Trophoblast cell (in vitro differentiated cells and primary cell): ENCODE results near the gene PHF11. TPM values are rescaled to one million over a fixed set of nuclear protein-coding genes. Genes with fewer than 3 reads are reported as not detected.

Experiments used
- DNase-seq, 2 donors: peaks; one replicate each; pipeline ENCODE4 v3.0.0-alpha.2; 2016
- H2AFZ ChIP-seq: 2 replicates; pipeline ENCODE4 v1.6.1; 2013; ENCODE audit warnings: low read length, moderate library complexity, mild to moderate bottlenecking; ENCODE audit not compliant: insufficient read depth, poor library complexity
- H2AK5ac ChIP-seq: 2 replicates; pipeline ENCODE4 v1.6.1; 2013; ENCODE audit warnings: mild to moderate bottlenecking, low read length
- H2BK120ac ChIP-seq: 2 replicates; pipeline ENCODE4 v1.6.1; 2013; ENCODE audit warnings: low read length, mild to moderate bottlenecking, moderate library complexity; ENCODE audit not compliant: insufficient read depth, poor library complexity
- H2BK12ac ChIP-seq: 2 replicates; pipeline ENCODE4 v1.6.1; 2013; ENCODE audit warnings: mild to moderate bottlenecking, low read length, moderate library complexity
- H2BK5ac ChIP-seq: 2 replicates; pipeline ENCODE4 v1.6.1; 2013; ENCODE audit warnings: low read length, low read depth, moderate library complexity, mild to moderate bottlenecking; ENCODE audit not compliant: poor library complexity
- H3K14ac ChIP-seq: 2 replicates; pipeline ENCODE4 v1.6.1; 2013; ENCODE audit warnings: mild to moderate bottlenecking, low read length
- H3K18ac ChIP-seq: 2 replicates; pipeline ENCODE4 v1.6.1; 2013; ENCODE audit warnings: mild to moderate bottlenecking, low read length
- H3K23ac ChIP-seq: 2 replicates; pipeline ENCODE4 v1.6.1; 2013; ENCODE audit warnings: low read length
- H3K27ac ChIP-seq: 2 replicates; pipeline ENCODE4 v1.5.1; 2013; ENCODE audit warnings: low read depth, mild to moderate bottlenecking, inconsistent platforms, low read length, moderate library complexity
- H3K27me3 ChIP-seq: 2 replicates; pipeline ENCODE4 v1.6.1; 2013; ENCODE audit warnings: inconsistent platforms, mild to moderate bottlenecking, low read length, moderate library complexity; ENCODE audit not compliant: insufficient read depth
- H3K36me3 ChIP-seq, 2 experiments: 1 replicate in 1 of 2; 2 replicates in 1 of 2; pipeline ENCODE4 v1.6.1; 2013; ENCODE audit warnings: low read length in 2 of 2, mild to moderate bottlenecking in 2 of 2, moderate library complexity in 1 of 2; ENCODE audit not compliant: insufficient read depth in 2 of 2, control insufficient read depth in 1 of 2
- H3K4ac ChIP-seq: 2 replicates; pipeline ENCODE4 v1.6.1; 2013; ENCODE audit warnings: low read depth, mild to moderate bottlenecking, low read length, moderate library complexity
- H3K4me1 ChIP-seq, 2 experiments: 1 replicate in 1 of 2; 2 replicates in 1 of 2; pipeline ENCODE4 v1.6.1; 2013; ENCODE audit warnings: low read length in 2 of 2, mild to moderate bottlenecking in 2 of 2, moderate library complexity in 1 of 2; ENCODE audit not compliant: insufficient read depth in 2 of 2, control insufficient read depth in 1 of 2
- H3K4me2 ChIP-seq: 2 replicates; pipeline ENCODE4 v1.6.1; 2013; ENCODE audit warnings: inconsistent platforms, mild to moderate bottlenecking, low read length, moderate library complexity
- H3K4me3 ChIP-seq: 2 replicates; pipeline ENCODE4 v1.5.1; 2013; ENCODE audit warnings: mild to moderate bottlenecking, low read depth, low read length, inconsistent platforms
- H3K79me1 ChIP-seq: one replicate; pipeline ENCODE4 v1.6.1; 2013; ENCODE audit warnings: low read length
- H3K79me2 ChIP-seq: 2 replicates; pipeline ENCODE4 v1.6.1; 2013; ENCODE audit warnings: low read length, mild to moderate bottlenecking; ENCODE audit not compliant: control insufficient read depth, insufficient read depth, poor library complexity
- H3K9ac ChIP-seq: 2 replicates; pipeline ENCODE4 v1.6.1; 2013; ENCODE audit warnings: mild to moderate bottlenecking, low read length
- H3K9me3 ChIP-seq: 2 replicates; pipeline ENCODE4 v1.6.1; 2013; ENCODE audit warnings: low read depth, mild to moderate bottlenecking, control low read depth, inconsistent platforms, low read length; ENCODE audit not compliant: insufficient read depth
- H4K12ac ChIP-seq: 2 replicates; pipeline ENCODE4 v1.6.1; 2013; ENCODE audit warnings: low read depth, mild to moderate bottlenecking, low read length, moderate library complexity
- H4K8ac ChIP-seq: 2 replicates; pipeline ENCODE4 v1.6.1; 2013; ENCODE audit warnings: low read depth, mild to moderate bottlenecking, low read length, moderate library complexity
- H4K91ac ChIP-seq: one replicate; pipeline ENCODE4 v1.6.1; 2013; ENCODE audit warnings: low read depth, mild to moderate bottlenecking, low read length, moderate library complexity
- WGBS: extraction: QIAGEN DNeasy Blood & Tissue Kit; methylation state at CpG from one replicate; pipeline ENCODE4 v1.1.7; 2013; ENCODE audit warnings: missing lambda C conversion rate; ENCODE audit not compliant: insufficient read length, insufficient coverage; ENCODE audit errors: extremely low coverage; 5-methylcytosine and 5-hydroxymethylcytosine counted together
- polyA plus RNA-seq: library from polyadenylated mRNA; stranded (reverse); fragments of 200-250 nt; gene quantifications from 2 replicates; pipeline ENCODE4 v1.2.3, GENCODE V29; 2013

The PHF11 gene
- 11.7 and 12.0 TPM in 2 replicates for polyA plus RNA-seq

DNA sequence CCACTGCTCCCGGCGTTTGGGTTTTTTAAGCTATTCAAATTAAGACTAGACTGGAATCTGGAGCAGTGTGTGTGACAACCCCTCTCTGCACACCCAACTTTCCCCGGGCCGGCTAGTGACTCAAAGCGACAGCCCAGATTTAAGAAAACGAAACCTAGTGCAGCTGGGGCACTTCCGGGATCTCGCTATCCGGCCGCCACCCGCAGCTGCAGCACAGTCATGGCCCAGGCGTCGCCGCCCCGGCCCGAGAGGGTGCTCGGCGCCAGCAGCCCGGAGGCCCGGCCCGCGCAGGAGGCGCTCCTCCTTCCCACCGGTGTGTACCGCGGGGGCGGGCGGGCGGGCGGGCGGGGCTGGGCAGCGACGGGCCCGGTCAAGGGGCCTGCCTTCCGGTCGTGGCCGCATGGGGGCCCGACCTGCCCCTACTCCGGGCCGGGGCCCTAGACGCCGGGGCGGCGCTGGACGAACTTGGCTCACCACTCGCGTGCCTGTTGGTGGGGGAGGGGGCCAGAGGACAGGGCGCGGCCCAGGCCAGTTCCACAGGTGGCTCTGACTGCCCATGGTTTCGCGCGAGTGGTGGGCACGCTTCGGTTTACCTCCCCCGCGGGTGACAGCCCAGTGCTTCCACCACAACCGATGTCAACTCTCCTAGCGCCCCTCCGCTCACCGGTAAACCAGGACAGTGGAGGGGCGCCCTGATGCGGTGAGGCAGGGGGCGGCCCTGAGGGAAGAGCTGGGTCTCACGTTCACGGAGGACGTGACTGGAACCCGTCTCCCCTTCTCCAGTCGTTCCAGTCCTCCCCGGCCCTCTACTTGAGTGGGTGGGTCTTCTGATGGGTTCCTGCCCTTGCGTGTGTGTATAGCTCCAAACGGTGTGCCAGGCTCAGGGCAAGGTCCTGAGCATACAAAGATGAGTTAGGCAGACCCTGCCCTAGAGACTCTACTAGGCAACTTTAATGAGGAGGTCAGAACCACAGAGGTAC lies at the start of gene PHF11:
PHF11 (plus strand) TSS at position 171 of the 980 bp plus-strand sequence; CDS start at position 220, 49 bp downstream.
- no peaks in the 10 kb centered on the region for H3K36me3 ChIP-seq
- peak within 1 kb of the TSS; percentile 38 for H2AFZ ChIP-seq
- peak within 1 kb of the TSS; percentile 16 for H2BK5ac ChIP-seq
- H4K8ac ChIP-seq: peak within 1 kb of the TSS; percentile 76
- peak within 1 kb of the TSS; percentile 71 for H3K4me2 ChIP-seq
- H3K4me3 ChIP-seq: peak within 1 kb of the TSS; percentile 70
- H3K23ac ChIP-seq: no peak within 1 kb of the TSS
- peak within 1 kb of the TSS; percentile 69 for H4K91ac ChIP-seq
- peak within 1 kb of the TSS; percentile 73 for H3K27ac ChIP-seq
- peak within 1 kb of the TSS; percentile 57 for H3K9ac ChIP-seq
- WGBS: no CpG with 5 or more reads among the region's 71 CpGs
- H2BK12ac ChIP-seq: peak within 1 kb of the TSS; percentile 23
- H3K4me1 ChIP-seq: peaks cover 0 to 3% of the 10 kb centered on the region in 2 experiments
- H3K18ac ChIP-seq: peak within 1 kb of the TSS; percentile 57
- no peaks in the 10 kb centered on the region for H3K27me3 ChIP-seq
- H4K12ac ChIP-seq: peak within 1 kb of the TSS; percentile 67
- peak within 1 kb of the TSS; percentile 79 for H3K14ac ChIP-seq
- peaks cover 1% of the 10 kb centered on the region for H3K79me2 ChIP-seq
- peaks cover 9% of the 10 kb centered on the region for H3K79me1 ChIP-seq
- peaks cover 3% of the 10 kb centered on the region for H3K9me3 ChIP-seq
- H2AK5ac ChIP-seq: no peak within 1 kb of the TSS
- peak within 1 kb of the TSS; percentile 44 for H2BK120ac ChIP-seq
- peak within 1 kb of the TSS; percentile 19 for H3K4ac ChIP-seq
- peak; percentile 93 to 94 for DNase-seq

GRCh38 chr13:49446473-49446872 lies 49.3 kb upstream of the PHF11 start:
- Histone ChIP-seq H3K4me2 (no peak overlapping the region), H3K27ac (no peak overlapping the region), H3K14ac (no peak overlapping the region), H3K27me3 (no peaks in the 10 kb centered on the region), H3K23ac (no peak overlapping the region), H3K79me1 (peaks cover 7% of the 10 kb centered on the region), H3K9ac (no peak overlapping the region), H3K4me1 (no peaks in the 10 kb centered on the region), H2BK5ac (no peak overlapping the region), H3K18ac (no peak overlapping the region), H3K36me3 (no peaks in the 10 kb centered on the region), H4K91ac (no peak overlapping the region), H3K4ac (no peak overlapping the region), H3K79me2 (peaks cover 2% of the 10 kb centered on the region), H2BK120ac (no peak overlapping the region), H4K12ac (no peak overlapping the region), H4K8ac (no peak overlapping the region), H2AK5ac (no peak overlapping the region), H3K9me3 (no peaks in the 10 kb centered on the region), H3K4me3 (no peak overlapping the region), H2AFZ (no peak overlapping the region), H2BK12ac (no peak overlapping the region)
- DNase-seq: no peak

- Histone ChIP-seq H3K4ac (no peak overlapping the region), H4K8ac (no peak overlapping the region), H3K14ac (no peak overlapping the region), H3K4me3 (no peak overlapping the region), H3K18ac (no peak overlapping the region), H3K23ac (no peak overlapping the region), H3K79me2 (no peaks in the 10 kb centered on the region), H3K4me2 (no peak overlapping the region), H2BK5ac (no peak overlapping the region), H2AFZ (no peak overlapping the region), H3K4me1 (no peaks in the 10 kb centered on the region), H3K79me1 (peaks cover 4% of the 10 kb centered on the region), H3K27me3 (no peaks in the 10 kb centered on the region), H3K36me3 (no peaks in the 10 kb centered on the region), H2BK120ac (no peak overlapping the region), H2AK5ac (no peak overlapping the region), H4K91ac (no peak overlapping the region), H2BK12ac (no peak overlapping the region), H3K27ac (no peak overlapping the region), H4K12ac (no peak overlapping the region), H3K9ac (no peak overlapping the region), H3K9me3 (no peaks in the 10 kb centered on the region)
- no peak for DNase-seq
- WGBS: no CpG with 5 or more reads among the region's 2 CpGs
Observed at GRCh38 chr13:49448753-49449152, 47.0 kb upstream of the PHF11 start.

- no peak overlapping the region for H3K9ac ChIP-seq
- WGBS: no CpG with 5 or more reads among the region's 3 CpGs
Observed at GRCh38 chr13:49450105-49450819, 45.5 kb upstream of the PHF11 start.

More at GRCh38 chr13:49450105-49450819, 45.5 kb upstream of the PHF11 start:
- H3K79me2 ChIP-seq: no peaks in the 10 kb centered on the region
- H4K12ac ChIP-seq: no peak overlapping the region
- no peak for DNase-seq
- no peak overlapping the region for H3K23ac ChIP-seq
- H3K36me3 ChIP-seq: no peaks in the 10 kb centered on the region
- no peak overlapping the region for H2BK5ac ChIP-seq
- H2AFZ ChIP-seq: no peak overlapping the region
- H3K4me1 ChIP-seq: no peaks in the 10 kb centered on the region
- no peak overlapping the region for H3K14ac ChIP-seq
- no peak overlapping the region for H3K4me3 ChIP-seq
- no peak overlapping the region for H2BK12ac ChIP-seq
- no peak overlapping the region for H3K4ac ChIP-seq
- H3K79me1 ChIP-seq: no peaks in the 10 kb centered on the region
- H3K4me2 ChIP-seq: no peak overlapping the region
- no peaks in the 10 kb centered on the region for H3K27me3 ChIP-seq
- H3K18ac ChIP-seq: no peak overlapping the region
- no peak overlapping the region for H2BK120ac ChIP-seq
- no peaks in the 10 kb centered on the region for H3K9me3 ChIP-seq
- H3K27ac ChIP-seq: no peak overlapping the region
- no peak overlapping the region for H4K91ac ChIP-seq
- no peak overlapping the region for H2AK5ac ChIP-seq
- no peak overlapping the region for H4K8ac ChIP-seq
